ENCODE data around the gene APOC3. TPM values are rescaled to one million over a fixed set of nuclear protein-coding genes. Genes with fewer than 3 reads are reported as not detected.

APOC3 gene
- total and polyA plus RNA-seq, 9 of the 15 experiments (the other 6 are each of a cell fraction or from before 2014, with no cell fraction given) = 1.1 TPM; not detected in 8

DNA sequence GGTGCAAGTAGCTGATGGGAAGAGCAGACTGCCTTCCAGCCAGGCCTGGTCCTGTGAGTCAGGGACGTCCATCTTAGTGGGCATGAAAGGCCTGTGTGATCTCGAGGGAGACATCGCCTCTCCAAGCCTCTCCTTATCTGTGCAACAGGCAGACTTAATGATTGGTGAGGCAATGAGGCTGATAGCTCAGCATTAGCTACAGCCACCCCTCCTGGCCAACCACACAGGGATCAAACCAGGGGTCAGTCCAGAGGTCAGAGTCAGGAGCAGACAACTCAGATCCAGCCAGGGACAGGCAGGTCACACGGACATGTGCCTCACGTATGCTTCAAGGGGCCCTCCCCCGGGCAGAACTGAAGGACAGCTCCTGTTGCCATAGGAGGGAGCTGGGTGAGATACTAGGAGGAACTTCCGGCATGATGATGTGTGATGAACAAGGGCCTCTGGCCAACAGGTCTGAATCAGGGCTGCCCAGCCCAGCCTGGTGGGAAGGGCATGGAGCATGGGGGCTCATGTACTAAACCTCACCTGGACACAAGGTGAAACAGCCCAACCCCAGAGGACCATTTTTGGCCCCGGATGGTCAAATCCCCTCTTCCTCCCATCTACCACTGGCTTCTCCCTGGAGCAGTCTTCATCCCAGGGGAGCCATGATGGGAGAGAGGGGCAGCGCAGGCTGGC, 2.8 kb upstream of the APOC3 start (continued):
- TF ChIP-seq, protein P1, sequence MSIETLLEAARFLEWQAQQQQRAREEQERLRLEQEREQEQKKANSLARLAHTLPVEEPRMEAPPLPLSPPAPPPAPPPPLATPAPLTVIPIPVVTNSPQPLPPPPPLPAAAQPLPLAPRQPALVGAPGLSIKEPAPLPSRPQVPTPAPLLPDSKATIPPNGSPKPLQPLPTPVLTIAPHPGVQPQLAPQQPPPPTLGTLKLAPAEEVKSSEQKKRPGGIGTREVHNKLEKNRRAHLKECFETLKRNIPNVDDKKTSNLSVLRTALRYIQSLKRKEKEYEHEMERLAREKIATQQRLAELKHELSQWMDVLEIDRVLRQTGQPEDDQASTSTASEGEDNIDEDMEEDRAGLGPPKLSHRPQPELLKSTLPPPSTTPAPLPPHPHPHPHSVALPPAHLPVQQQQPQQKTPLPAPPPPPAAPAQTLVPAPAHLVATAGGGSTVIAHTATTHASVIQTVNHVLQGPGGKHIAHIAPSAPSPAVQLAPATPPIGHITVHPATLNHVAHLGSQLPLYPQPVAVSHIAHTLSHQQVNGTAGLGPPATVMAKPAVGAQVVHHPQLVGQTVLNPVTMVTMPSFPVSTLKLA (conservative IDR thresholded peaks at IDR 0.05) = no peak
- no peak for TF ChIP-seq RUNX1 (IDR thresholded peaks at IDR 0.05; ENCODE audit: low read depth)

DNA sequence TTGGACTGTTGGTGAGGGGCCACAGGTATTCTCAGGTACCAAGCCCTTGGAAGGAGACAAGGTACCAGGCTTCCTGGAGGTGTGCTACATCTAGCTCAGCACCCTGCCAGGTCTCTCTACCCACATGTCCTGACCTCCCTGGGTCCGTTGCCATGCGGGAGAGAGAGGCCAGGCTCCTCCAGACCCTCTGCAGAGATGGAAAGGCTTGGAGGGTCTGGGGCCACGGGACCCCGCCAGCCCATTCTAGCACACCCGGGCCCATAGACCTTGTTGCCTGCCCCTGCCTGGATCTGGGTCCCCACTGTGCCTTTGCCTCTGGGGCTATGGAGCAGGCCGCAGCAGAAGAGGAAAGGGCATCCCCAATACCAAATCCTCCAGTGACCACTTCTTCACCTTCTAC, 2.2 kb upstream of the APOC3 start:
- H3K27me3 ChIP-seq (ENCODE audit: control insufficient read depth in 2 of 2, insufficient read depth in 2 of 2, low read length in 2 of 2) = peaks cover 0 to 4% of the 10 kb centered on the region in 2 experiments; a peak in 2 of 5 replicates
- no peak for DNase-seq (ENCODE audit: extremely low read depth in 1 of 4, low spot score in 3 of 4)

More for the DNA sequence above, 2.2 kb upstream of the APOC3 start:
- H3K36me3 ChIP-seq (ENCODE audit: control insufficient read depth, insufficient read depth, low read length) = no peaks in the 10 kb centered on the region
- no TSS peak for BruUV-seq (replicated peaks)
- FAIRE-seq (no peak), ATAC-seq (no peak)
- H3K4me3 ChIP-seq = no peak overlapping the region
- no peaks in the 10 kb centered on the region for H3K9me3 ChIP-seq (replicated peaks; ENCODE audit: control insufficient read depth, insufficient read depth, low read depth, low read length)
- H3K4me2 ChIP-seq (ENCODE audit: insufficient read depth, low read length) = no peak overlapping the region
- H3K9ac ChIP-seq (ENCODE audit: insufficient read depth in 1 of 2, low read depth in 2 of 2, low read length in 2 of 2) = no peak overlapping the region
- no peaks in the 10 kb centered on the region for H3K9me1 ChIP-seq (ENCODE audit: control insufficient read depth, insufficient read depth, low read length)
- CTCF ChIA-PET (ENCODE audit: low intra/inter-chr PET ratio) = no interaction called here
- in situ Hi-C loops (cut with MboI) = no loop called here
- H3K4me1 ChIP-seq (replicated peaks in 1 of 2; ENCODE audit: control insufficient read depth in 2 of 2, insufficient read depth in 2 of 2, low read length in 2 of 2) = peaks cover 8 to 29% of the 10 kb centered on the region in 2 experiments; a peak in 4 of 5 replicates
- 36% methylated on average over 5 of the region's 6 CpGs for WGBS (ENCODE audit: insufficient coverage, low coverage, missing lambda C conversion rate)
- H2AFZ ChIP-seq (ENCODE audit: low read depth, low read length) = no peak overlapping the region
- POLR2A ChIA-PET = no interaction called here
- intact Hi-C loops (cut with micrococcal nuclease) = no loop called here
- H3K79me2 ChIP-seq (ENCODE audit: control insufficient read depth, insufficient read depth, low read length) = no peaks in the 10 kb centered on the region
- no peak overlapping the region for H3K27ac ChIP-seq (ENCODE audit: extremely low read depth, low read depth, low read length)
- no peak for TF ChIP-seq SIRT6 (IDR thresholded peaks at IDR 0.05; ENCODE audit: low read depth, low read length)
- no peak for TF ChIP-seq POLR3G (IDR thresholded peaks at IDR 0.05; ENCODE audit: extremely low read depth, insufficient read length, insufficient replicate concordance)
- TF ChIP-seq CCAR2 (IDR thresholded peaks at IDR 0.05; ENCODE audit: low read depth, low read length) = no peak
- no peak for TF ChIP-seq ATF1 (CRISPR knock-in tag; IDR thresholded peaks at IDR 0.05)
- TF ChIP-seq ATF1 (tag; IDR thresholded peaks at IDR 0.05) = no peak
- TF ChIP-seq, protein P2, sequence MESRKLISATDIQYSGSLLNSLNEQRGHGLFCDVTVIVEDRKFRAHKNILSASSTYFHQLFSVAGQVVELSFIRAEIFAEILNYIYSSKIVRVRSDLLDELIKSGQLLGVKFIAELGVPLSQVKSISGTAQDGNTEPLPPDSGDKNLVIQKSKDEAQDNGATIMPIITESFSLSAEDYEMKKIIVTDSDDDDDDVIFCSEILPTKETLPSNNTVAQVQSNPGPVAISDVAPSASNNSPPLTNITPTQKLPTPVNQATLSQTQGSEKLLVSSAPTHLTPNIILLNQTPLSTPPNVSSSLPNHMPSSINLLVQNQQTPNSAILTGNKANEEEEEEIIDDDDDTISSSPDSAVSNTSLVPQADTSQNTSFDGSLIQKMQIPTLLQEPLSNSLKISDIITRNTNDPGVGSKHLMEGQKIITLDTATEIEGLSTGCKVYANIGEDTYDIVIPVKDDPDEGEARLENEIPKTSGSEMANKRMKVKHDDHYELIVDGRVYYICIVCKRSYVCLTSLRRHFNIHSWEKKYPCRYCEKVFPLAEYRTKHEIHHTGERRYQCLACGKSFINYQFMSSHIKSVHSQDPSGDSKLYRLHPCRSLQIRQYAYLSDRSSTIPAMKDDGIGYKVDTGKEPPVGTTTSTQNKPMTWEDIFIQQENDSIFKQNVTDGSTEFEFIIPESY (CRISPR knock-in tag; IDR thresholded peaks at IDR 0.05) = no peak
- no peak for TF ChIP-seq WHSC1 (IDR thresholded peaks at IDR 0.05; ENCODE audit: low read length)
- TF ChIP-seq OTX1 (CRISPR knock-in tag; IDR thresholded peaks at IDR 0.05) = no peak
- no peak for TF ChIP-seq ETV6 (IDR thresholded peaks at IDR 0.05; ENCODE audit: borderline replicate concordance in 1 of 2, low read depth in 2 of 2, low read length in 1 of 2)
- no peak for TF ChIP-seq ETV6 (CRISPR knock-in tag; IDR thresholded peaks at IDR 0.05; ENCODE audit: borderline replicate concordance)
- no peak for TF ChIP-seq CREBBP (IDR thresholded peaks at IDR 0.05; ENCODE audit: low read depth, low read length)
- TF ChIP-seq ZBED1 (IDR thresholded peaks at IDR 0.05) = no peak
- no peaks in the 10 kb centered on the region for H4K20me1 ChIP-seq (replicated peaks; ENCODE audit: control insufficient read depth, insufficient read depth, low read length)

Data from K562 (cell line).